HG03378 (cell line): ENCODE data around the gene KLRC1.
"Not testable (repeated sequence)": the region's sequence is repeated elsewhere in the genome, so short reads cannot be mapped to it uniquely, and the experiment has no call there.

Experiments used
- ATAC-seq: cut with Tn5 transposase; IDR thresholded peaks from one replicate; pipeline ENCODE4 v1.9.1; 2021; ENCODE audit warnings: mild to moderate bottlenecking, moderate library complexity; ENCODE audit not compliant: unreplicated experiment

The KLRC1 gene

GRCh38 chr12:10424260-10424899 lies 28.8 kb downstream of the KLRC1 start:
- not testable (repeated sequence) for ATAC-seq

GRCh38 chr12:10422159-10422558 lies 31.0 kb downstream of the KLRC1 start:
- not testable (repeated sequence) for ATAC-seq

GRCh38 chr12:10420334-10420733 lies 32.8 kb downstream of the KLRC1 start, which contains the start of gene KLRC3:
TSS of gene KLRC3 (minus strand) at chr12:10420595. CDS start at chr12:10420550, 45 bp downstream.
- ATAC-seq = not testable (repeated sequence)

GRCh38 chr12:10409392-10409791 lies 43.8 kb downstream of the KLRC1 start, which contains the start of gene KLRC4:
TSS of gene KLRC4 (minus strand) at chr12:10409757. CDS start at chr12:10409575, 182 bp downstream.
- no peak for ATAC-seq

GRCh38 chr12:10408842-10409241 lies 44.3 kb downstream of the KLRC1 start:
- ATAC-seq = no peak

GRCh38 chr12:10406725-10407124 lies 46.5 kb downstream of the KLRC1 start:
- no peak for ATAC-seq

GRCh38 chr12:10405294-10405693 lies 47.9 kb downstream of the KLRC1 start:
- ATAC-seq = no peak

GRCh38 chr12:10404798-10405197 lies 48.4 kb downstream of the KLRC1 start:
- no peak for ATAC-seq

GRCh38 chr12:10400829-10401228 lies 52.3 kb downstream of the KLRC1 start:
- no peak for ATAC-seq

GRCh38 chr12:10398168-10398567 lies 55.0 kb downstream of the KLRC1 start:
- no peak for ATAC-seq

- no peak for ATAC-seq
Measured at GRCh38 chr12:10397296-10397695, 55.9 kb downstream of the KLRC1 start.

GRCh38 chr12:10396176-10396575 lies 57.0 kb downstream of the KLRC1 start:
- ATAC-seq = not testable (repeated sequence)
